NT2/D1 (cell line): ENCODE data around the gene PPTC7.

Source experiments
- YY1 ChIP-seq: IDR thresholded peaks from 2 replicates; pipeline ENCODE4 v1.6.1; 2011; ENCODE audit not compliant: insufficient read length, insufficient read depth
- ZNF274 ChIP-seq: IDR thresholded peaks from 2 replicates; pipeline ENCODE4 v1.6.1; 2011; ENCODE audit warnings: mild to moderate bottlenecking, low read depth, low read length

DNA sequence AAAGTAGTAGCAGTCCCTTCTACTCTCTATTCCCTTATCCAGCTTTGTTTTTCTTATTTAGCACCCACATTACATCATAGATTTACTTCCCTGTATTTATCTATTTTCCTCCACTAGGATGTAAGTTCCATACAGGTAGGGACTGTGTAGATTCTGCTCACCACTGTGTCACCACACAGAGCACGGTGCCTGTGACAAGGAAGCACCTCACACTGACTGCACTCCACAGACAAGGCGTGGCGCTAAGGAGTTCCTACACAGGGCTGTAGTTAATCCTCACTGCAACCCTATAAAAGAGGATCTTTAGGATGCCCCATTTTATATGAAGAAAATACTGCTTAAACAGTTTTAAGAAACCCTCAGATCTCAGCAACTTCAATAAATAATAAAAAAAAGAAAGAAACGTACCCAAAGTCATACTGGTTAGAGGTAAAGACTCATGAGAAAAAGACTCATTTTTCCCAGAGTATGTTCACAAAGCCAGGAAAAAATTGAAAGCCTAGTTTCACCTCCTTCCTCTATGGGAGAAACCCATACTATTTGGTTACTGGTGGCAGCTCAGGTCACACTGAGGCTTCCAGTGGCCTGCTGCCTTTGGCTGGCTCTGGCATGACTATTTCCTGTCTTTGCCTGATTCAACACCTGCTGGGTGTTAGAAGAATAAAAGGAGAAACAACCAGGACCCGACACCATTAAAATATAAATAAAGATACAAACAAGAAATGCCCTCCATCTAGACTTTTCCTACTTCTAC lies 44.1 kb downstream of the PPTC7 start:
- TF ChIP-seq ZNF274, result no peak
- no peak for TF ChIP-seq YY1
